GM23338 (cell line): ENCODE measurements around the gene CCDC91. TPM values are rescaled to one million over a fixed set of nuclear protein-coding genes. Genes with fewer than 3 reads are reported as not detected.

Experiments
- ATAC-seq: fragments of 200-7000 bp; cut with Tn5 transposase; 3 replicates; pipeline ENCODE4 v1.9.1; 2020
- DNase-seq: peaks from one replicate; pipeline ENCODE4 v3.0.0-alpha.2; 2015; ENCODE audit warnings: low spot score
- H2AFZ ChIP-seq: fragments of 200-600 bp; sonication (generic); 2 replicates; pipeline ENCODE4 v1.8.0; 2016; ENCODE audit warnings: antibody characterized with exemption, mild to moderate bottlenecking, moderate library complexity
- H3F3A ChIP-seq: fragments of 200-600 bp; sonication (generic); replicated peaks from 2 replicates; pipeline ENCODE4 v1.8.0; 2017; ENCODE audit warnings: antibody characterized with exemption, mixed run types, low read depth
- H3K27ac ChIP-seq: fragments of 200-600 bp; sonication (generic); 2 replicates; pipeline ENCODE4 v1.6.1; 2016; ENCODE audit warnings: low read depth
- H3K27me3 ChIP-seq: fragments of 200-600 bp; sonication (generic); 2 replicates; pipeline ENCODE4 v1.8.0; 2016; ENCODE audit warnings: mild to moderate bottlenecking, mixed run types, moderate library complexity; ENCODE audit not compliant: insufficient read depth
- H3K36me3 ChIP-seq: fragments of 200-600 bp; sonication (generic); 2 replicates; pipeline ENCODE4 v1.8.0; 2016; ENCODE audit warnings: mild to moderate bottlenecking; ENCODE audit not compliant: insufficient read depth
- H3K4me1 ChIP-seq: fragments of 200-600 bp; sonication (generic); 2 replicates; pipeline ENCODE4 v1.8.0; 2016; ENCODE audit warnings: mild to moderate bottlenecking, moderate library complexity; ENCODE audit not compliant: insufficient read depth
- H3K4me2 ChIP-seq: fragments of 200-600 bp; sonication (generic); 2 replicates; pipeline ENCODE4 v1.7.1; 2017; ENCODE audit warnings: mixed run types
- H3K4me3 ChIP-seq: fragments of 200-600 bp; sonication (generic); 2 replicates; pipeline ENCODE4 v1.6.1; 2016; ENCODE audit warnings: mixed run types
- H3K79me2 ChIP-seq: fragments of 200-600 bp; sonication (generic); replicated peaks from 2 replicates; pipeline ENCODE4 v1.8.0; 2017; ENCODE audit warnings: mild to moderate bottlenecking; ENCODE audit not compliant: insufficient read depth
- H3K9me2 ChIP-seq: fragments of 200-600 bp; sonication (generic); 2 replicates; pipeline ENCODE4 v1.8.0; 2017; ENCODE audit not compliant: insufficient read depth
- H4K20me1 ChIP-seq: fragments of 200-600 bp; sonication (generic); replicated peaks from 2 replicates; pipeline ENCODE4 v1.8.0; 2017; ENCODE audit warnings: mild to moderate bottlenecking; ENCODE audit not compliant: insufficient read depth
- H3K27ac Mint-ChIP-seq: 2 replicates; pipeline ENCODE4 v1.8.0; 2020; ENCODE audit warnings: inconsistent platforms, mild to moderate bottlenecking, moderate library complexity, mixed read lengths
- H3K27me3 Mint-ChIP-seq: 3 replicates; pipeline ENCODE4 v1.8.0; 2022; ENCODE audit warnings: low read depth, mild to moderate bottlenecking, moderate library complexity, mixed read lengths, inconsistent platforms; ENCODE audit not compliant: insufficient read depth, poor library complexity
- H3K36me3 Mint-ChIP-seq: 3 replicates; pipeline ENCODE4 v1.8.0; 2021; ENCODE audit warnings: low read depth, mild to moderate bottlenecking, inconsistent platforms, moderate library complexity, mixed read lengths
- H3K4me1 Mint-ChIP-seq: 3 replicates; pipeline ENCODE4 v1.8.0; 2020; ENCODE audit warnings: mild to moderate bottlenecking, inconsistent platforms, mixed read lengths
- H3K4me3 Mint-ChIP-seq: 3 replicates; pipeline ENCODE4 v1.8.0; 2021; ENCODE audit warnings: moderate library complexity, mild to moderate bottlenecking, inconsistent platforms, mixed read lengths
- H3K9me3 Mint-ChIP-seq: 3 replicates; pipeline ENCODE4 v1.8.0; 2020; ENCODE audit warnings: moderate library complexity, mild to moderate bottlenecking, inconsistent platforms, mixed read lengths
- CREB1 ChIP-seq: fragments of 250-450 bp; sonication (Bioruptor Pico); IDR thresholded peaks from 2 replicates; pipeline ENCODE4 v1.5.0; 2020; ENCODE audit warnings: low read depth, mild to moderate bottlenecking, moderate library complexity
- EZH2 ChIP-seq: fragments of 200-600 bp; sonication (generic); IDR thresholded peaks from one replicate; pipeline ENCODE4 v1.8.0; 2017; ENCODE audit warnings: antibody characterized with exemption, mild to moderate bottlenecking, low read depth; ENCODE audit not compliant: unreplicated experiment
- EZH2phosphoT487 ChIP-seq: fragments of 200-600 bp; sonication (generic); IDR thresholded peaks from one replicate; pipeline ENCODE4 v1.8.1; 2018; ENCODE audit warnings: antibody characterized with exemption; ENCODE audit not compliant: unreplicated experiment
- JUNB ChIP-seq: IDR thresholded peaks from one replicate; pipeline ENCODE4 v1.6.1; 2016; ENCODE audit warnings: antibody characterized with exemption; ENCODE audit not compliant: unreplicated experiment
- NANOG ChIP-seq: IDR thresholded peaks from 2 replicates; pipeline ENCODE4 v1.6.1; 2016; ENCODE audit warnings: antibody characterized with exemption, borderline replicate concordance
- POLR2AphosphoS5 ChIP-seq: IDR thresholded peaks from 2 replicates; pipeline ENCODE4 v1.6.1; 2016; ENCODE audit warnings: antibody characterized with exemption, low read depth
- STAT1 ChIP-seq: IDR thresholded peaks from one replicate; pipeline ENCODE4 v1.6.1; 2016; ENCODE audit warnings: antibody characterized with exemption; ENCODE audit not compliant: unreplicated experiment
- ZNF114 ChIP-seq: fragments of 250-450 bp; sonication (Bioruptor Pico); IDR thresholded peaks from 2 replicates; pipeline ENCODE4 v1.5.0; 2020; ENCODE audit warnings: mild to moderate bottlenecking, moderate library complexity
- ZNF331 ChIP-seq: fragments of 250-450 bp; sonication (Bioruptor Pico); IDR thresholded peaks from 2 replicates; pipeline ENCODE4 v1.5.0; 2020; ENCODE audit warnings: low read depth, mild to moderate bottlenecking, moderate library complexity
- ZNF462 ChIP-seq: fragments of 250-450 bp; sonication (Bioruptor Pico); IDR thresholded peaks from 2 replicates; pipeline ENCODE4 v1.5.0; 2020; ENCODE audit warnings: mild to moderate bottlenecking, moderate library complexity
- polyA plus RNA-seq: library from polyadenylated mRNA; unstranded; fragments of >200 nt; fragmentation: Nextera tagmentation; extraction: Ambion mirVana; gene quantifications from 2 replicates; pipeline ENCODE4 v1.2.1, GENCODE V29; 2016
- total RNA-seq: library from RNA; depleted of rRNA; stranded (reverse); fragments of >200 nt; shearing (Covaris generic); gene quantifications from 2 replicates; pipeline ENCODE4 v1.2.3, GENCODE V29; 2014
- TF ChIP-seq, protein P1 (sequence below): IDR thresholded peaks from 2 replicates; pipeline ENCODE4 v1.6.1; 2016; ENCODE audit warnings: antibody characterized with exemption
- TF ChIP-seq, protein P2 (sequence below), 2 experiments: fragments of 200-600 bp in 1 of 2; sonication (generic) in 1 of 2; conservative IDR thresholded peaks; 2 replicates each; pipeline versions ENCODE4 v1.5.1 to v1.6.1; 2016 to 2017; ENCODE audit warnings: antibody characterized with exemption in 2 of 2, low read depth in 2 of 2, mild to moderate bottlenecking in 2 of 2, moderate library complexity in 1 of 2
- TF ChIP-seq, protein P3 (sequence below): IDR thresholded peaks from one replicate; pipeline ENCODE4 v1.6.1; 2018; ENCODE audit warnings: antibody characterized with exemption; ENCODE audit not compliant: unreplicated experiment

CCDC91 gene
- total and polyA plus RNA-seq, 2 experiments from 2014 or later, result 24.7 to 48.7 TPM

- no peak overlapping the region for H3K27ac Mint-ChIP-seq
- no peaks in the 10 kb centered on the region for H3K36me3 Mint-ChIP-seq
- H3K4me3 Mint-ChIP-seq, result no peak overlapping the region
- H3K27me3 Mint-ChIP-seq, result no peaks in the 10 kb centered on the region
- Histone ChIP-seq H3K79me2 (no peaks in the 10 kb centered on the region), H3K36me3 (no peaks in the 10 kb centered on the region), H3K27ac (no peak overlapping the region), H3F3A (no peaks in the 10 kb centered on the region), H3K9me2 (no peaks in the 10 kb centered on the region), H4K20me1 (no peaks in the 10 kb centered on the region), H2AFZ (no peak overlapping the region), H3K27me3 (no peaks in the 10 kb centered on the region), H3K4me1 (peaks cover 3% of the 10 kb centered on the region; the same call in 1 of the 2 replicates), H3K4me3 (no peak overlapping the region), H3K4me2 (no peak overlapping the region)
- TF ChIP-seq JUNB (no peak), ZNF462 (CRISPR knock-in tag) (no peak), CREB1 (CRISPR knock-in tag) (no peak), ZNF331 (CRISPR knock-in tag) (no peak), STAT1 (no peak), EZH2phosphoT487 (no peak), NANOG (no peak), POLR2AphosphoS5 (no peak), EZH2 (no peak), ZNF114 (CRISPR knock-in tag) (no peak)
- TF ChIP-seq, protein P1, sequence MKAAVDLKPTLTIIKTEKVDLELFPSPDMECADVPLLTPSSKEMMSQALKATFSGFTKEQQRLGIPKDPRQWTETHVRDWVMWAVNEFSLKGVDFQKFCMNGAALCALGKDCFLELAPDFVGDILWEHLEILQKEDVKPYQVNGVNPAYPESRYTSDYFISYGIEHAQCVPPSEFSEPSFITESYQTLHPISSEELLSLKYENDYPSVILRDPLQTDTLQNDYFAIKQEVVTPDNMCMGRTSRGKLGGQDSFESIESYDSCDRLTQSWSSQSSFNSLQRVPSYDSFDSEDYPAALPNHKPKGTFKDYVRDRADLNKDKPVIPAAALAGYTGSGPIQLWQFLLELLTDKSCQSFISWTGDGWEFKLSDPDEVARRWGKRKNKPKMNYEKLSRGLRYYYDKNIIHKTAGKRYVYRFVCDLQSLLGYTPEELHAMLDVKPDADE, result no peak
- TF ChIP-seq, protein P2, sequence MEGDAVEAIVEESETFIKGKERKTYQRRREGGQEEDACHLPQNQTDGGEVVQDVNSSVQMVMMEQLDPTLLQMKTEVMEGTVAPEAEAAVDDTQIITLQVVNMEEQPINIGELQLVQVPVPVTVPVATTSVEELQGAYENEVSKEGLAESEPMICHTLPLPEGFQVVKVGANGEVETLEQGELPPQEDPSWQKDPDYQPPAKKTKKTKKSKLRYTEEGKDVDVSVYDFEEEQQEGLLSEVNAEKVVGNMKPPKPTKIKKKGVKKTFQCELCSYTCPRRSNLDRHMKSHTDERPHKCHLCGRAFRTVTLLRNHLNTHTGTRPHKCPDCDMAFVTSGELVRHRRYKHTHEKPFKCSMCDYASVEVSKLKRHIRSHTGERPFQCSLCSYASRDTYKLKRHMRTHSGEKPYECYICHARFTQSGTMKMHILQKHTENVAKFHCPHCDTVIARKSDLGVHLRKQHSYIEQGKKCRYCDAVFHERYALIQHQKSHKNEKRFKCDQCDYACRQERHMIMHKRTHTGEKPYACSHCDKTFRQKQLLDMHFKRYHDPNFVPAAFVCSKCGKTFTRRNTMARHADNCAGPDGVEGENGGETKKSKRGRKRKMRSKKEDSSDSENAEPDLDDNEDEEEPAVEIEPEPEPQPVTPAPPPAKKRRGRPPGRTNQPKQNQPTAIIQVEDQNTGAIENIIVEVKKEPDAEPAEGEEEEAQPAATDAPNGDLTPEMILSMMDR (conservative IDR thresholded peaks at IDR 0.05; ENCODE audit: low read depth in 2 of 2), result no peak
- TF ChIP-seq, protein P3, sequence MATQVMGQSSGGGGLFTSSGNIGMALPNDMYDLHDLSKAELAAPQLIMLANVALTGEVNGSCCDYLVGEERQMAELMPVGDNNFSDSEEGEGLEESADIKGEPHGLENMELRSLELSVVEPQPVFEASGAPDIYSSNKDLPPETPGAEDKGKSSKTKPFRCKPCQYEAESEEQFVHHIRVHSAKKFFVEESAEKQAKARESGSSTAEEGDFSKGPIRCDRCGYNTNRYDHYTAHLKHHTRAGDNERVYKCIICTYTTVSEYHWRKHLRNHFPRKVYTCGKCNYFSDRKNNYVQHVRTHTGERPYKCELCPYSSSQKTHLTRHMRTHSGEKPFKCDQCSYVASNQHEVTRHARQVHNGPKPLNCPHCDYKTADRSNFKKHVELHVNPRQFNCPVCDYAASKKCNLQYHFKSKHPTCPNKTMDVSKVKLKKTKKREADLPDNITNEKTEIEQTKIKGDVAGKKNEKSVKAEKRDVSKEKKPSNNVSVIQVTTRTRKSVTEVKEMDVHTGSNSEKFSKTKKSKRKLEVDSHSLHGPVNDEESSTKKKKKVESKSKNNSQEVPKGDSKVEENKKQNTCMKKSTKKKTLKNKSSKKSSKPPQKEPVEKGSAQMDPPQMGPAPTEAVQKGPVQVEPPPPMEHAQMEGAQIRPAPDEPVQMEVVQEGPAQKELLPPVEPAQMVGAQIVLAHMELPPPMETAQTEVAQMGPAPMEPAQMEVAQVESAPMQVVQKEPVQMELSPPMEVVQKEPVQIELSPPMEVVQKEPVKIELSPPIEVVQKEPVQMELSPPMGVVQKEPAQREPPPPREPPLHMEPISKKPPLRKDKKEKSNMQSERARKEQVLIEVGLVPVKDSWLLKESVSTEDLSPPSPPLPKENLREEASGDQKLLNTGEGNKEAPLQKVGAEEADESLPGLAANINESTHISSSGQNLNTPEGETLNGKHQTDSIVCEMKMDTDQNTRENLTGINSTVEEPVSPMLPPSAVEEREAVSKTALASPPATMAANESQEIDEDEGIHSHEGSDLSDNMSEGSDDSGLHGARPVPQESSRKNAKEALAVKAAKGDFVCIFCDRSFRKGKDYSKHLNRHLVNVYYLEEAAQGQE, result no peak
- no peaks in the 10 kb centered on the region for H3K9me3 Mint-ChIP-seq
- H3K4me1 Mint-ChIP-seq, result peaks cover 10% of the 10 kb centered on the region; the same call in 2 of the 3 replicates
- no peak for ATAC-seq
- DNase-seq, result no peak
Measured at GRCh38 chr12:28308891-28309290, 118.6 kb downstream of the CCDC91 start.
